BLaER1 (cell line): ENCODE measurements around the gene SKIDA1.

Source experiments
- H3K27ac ChIP-seq: shearing (Covaris generic); formaldehyde crosslinking; 2 replicates; pipeline ENCODE4 v1.8.1; 2022
- H3K27me3 ChIP-seq: shearing (Covaris generic); formaldehyde crosslinking; 2 replicates; pipeline ENCODE4 v1.8.1; 2022
- H3K36me3 ChIP-seq: shearing (Covaris generic); formaldehyde crosslinking; 2 replicates; pipeline ENCODE4 v1.8.1; 2022
- H3K4me1 ChIP-seq: shearing (Covaris generic); formaldehyde crosslinking; 2 replicates; pipeline ENCODE4 v1.8.1; 2022
- H3K4me2 ChIP-seq: shearing (Covaris generic); formaldehyde crosslinking; 2 replicates; pipeline ENCODE4 v1.8.1; 2022
- H3K4me3 ChIP-seq: shearing (Covaris generic); formaldehyde crosslinking; 2 replicates; pipeline ENCODE4 v1.8.1; 2022
- H3K9ac ChIP-seq: shearing (Covaris generic); formaldehyde crosslinking; 2 replicates; pipeline ENCODE4 v1.8.1; 2022
- H3K9me3 ChIP-seq: shearing (Covaris generic); formaldehyde crosslinking; 2 replicates; pipeline ENCODE4 v1.8.1; 2022
- H4K20me1 ChIP-seq: shearing (Covaris generic); formaldehyde crosslinking; 2 replicates; pipeline ENCODE4 v1.8.1; 2022
- Cebpa-rat ChIP-seq: shearing (Covaris generic); IDR thresholded peaks from 2 replicates; pipeline ENCODE4 v1.8.1; 2022

Gene SKIDA1

GRCh38 chr10:21522631-21523406, 2.7 kb downstream of the SKIDA1 start:
- no peaks in the 10 kb centered on the region; the same call in 1 of the 2 replicates for H3K4me1 ChIP-seq
- no peak overlapping the region for H3K9ac ChIP-seq

GRCh38 chr10:21521751-21522533, 3.5 kb downstream of the SKIDA1 start:
- H3K4me1 ChIP-seq: peaks cover 4% of the 10 kb centered on the region
- H3K4me2 ChIP-seq: no peak overlapping the region
- TF ChIP-seq Cebpa-rat: no peak
- H3K9me3 ChIP-seq: no peaks in the 10 kb centered on the region
- peaks cover 100% of the 10 kb centered on the region for H3K27me3 ChIP-seq
- H3K9ac ChIP-seq: no peak overlapping the region
- no peak overlapping the region for H3K27ac ChIP-seq
- H3K36me3 ChIP-seq: no peaks in the 10 kb centered on the region
- peaks cover 94% of the 10 kb centered on the region for H4K20me1 ChIP-seq
- H3K4me3 ChIP-seq: no peak overlapping the region

More at GRCh38 chr10:21522631-21523406, 2.7 kb downstream of the SKIDA1 start:
- no peak overlapping the region for H3K4me3 ChIP-seq
- H3K27me3 ChIP-seq: peaks cover 100% of the 10 kb centered on the region
- TF ChIP-seq Cebpa-rat: no peak
- no peaks in the 10 kb centered on the region for H3K36me3 ChIP-seq
- no peak overlapping the region for H3K27ac ChIP-seq
- H3K9me3 ChIP-seq: no peaks in the 10 kb centered on the region
- peaks cover 94% of the 10 kb centered on the region for H4K20me1 ChIP-seq
- no peak overlapping the region for H3K4me2 ChIP-seq

GRCh38 chr10:21520949-21521348, 4.5 kb downstream of the SKIDA1 start:
- no peak for TF ChIP-seq Cebpa-rat
- Histone ChIP-seq H3K36me3 (no peaks in the 10 kb centered on the region), H3K4me2 (no peak overlapping the region), H3K4me1 (peaks cover 6% of the 10 kb centered on the region), H4K20me1 (peaks cover 94% of the 10 kb centered on the region), H3K4me3 (no peak overlapping the region), H3K27me3 (peaks cover 100% of the 10 kb centered on the region), H3K9me3 (no peaks in the 10 kb centered on the region), H3K9ac (no peak overlapping the region), H3K27ac (no peak overlapping the region)

- Histone ChIP-seq H3K36me3 (no peaks in the 10 kb centered on the region), H3K27ac (no peak overlapping the region), H4K20me1 (peaks cover 95% of the 10 kb centered on the region), H3K27me3 (peaks cover 100% of the 10 kb centered on the region), H3K9me3 (no peaks in the 10 kb centered on the region), H3K4me1 (peaks cover 6% of the 10 kb centered on the region), H3K9ac (no peak overlapping the region), H3K4me3 (no peak overlapping the region), H3K4me2 (no peak overlapping the region)
- no peak for TF ChIP-seq Cebpa-rat
Measured at GRCh38 chr10:21520509-21520908, 5.0 kb downstream of the SKIDA1 start.

GRCh38 chr10:21519941-21520436, 5.5 kb downstream of the SKIDA1 start:
- H4K20me1 ChIP-seq: peaks cover 95% of the 10 kb centered on the region
- peaks cover 6% of the 10 kb centered on the region for H3K4me1 ChIP-seq
- H3K36me3 ChIP-seq: no peaks in the 10 kb centered on the region
- no peak overlapping the region for H3K27ac ChIP-seq
- no peaks in the 10 kb centered on the region for H3K9me3 ChIP-seq
- H3K27me3 ChIP-seq: peaks cover 100% of the 10 kb centered on the region
- no peak overlapping the region for H3K9ac ChIP-seq
- no peak overlapping the region for H3K4me3 ChIP-seq
- no peak overlapping the region for H3K4me2 ChIP-seq
- TF ChIP-seq Cebpa-rat: no peak

GRCh38 chr10:21519397-21519933, 6.0 kb downstream of the SKIDA1 start:
- H4K20me1 ChIP-seq: peaks cover 95% of the 10 kb centered on the region
- H3K4me1 ChIP-seq: peaks cover 6% of the 10 kb centered on the region
- H3K36me3 ChIP-seq: no peaks in the 10 kb centered on the region
- H3K4me2 ChIP-seq: no peak overlapping the region
- no peak overlapping the region for H3K4me3 ChIP-seq
- no peak overlapping the region for H3K27ac ChIP-seq
- TF ChIP-seq Cebpa-rat: no peak
- H3K9me3 ChIP-seq: no peaks in the 10 kb centered on the region
- H3K9ac ChIP-seq: no peak overlapping the region
- peaks cover 100% of the 10 kb centered on the region for H3K27me3 ChIP-seq

GRCh38 chr10:21518641-21519396, 6.7 kb downstream of the SKIDA1 start:
- Histone ChIP-seq H3K27me3 (peaks cover 100% of the 10 kb centered on the region), H3K4me1 (peaks cover 6% of the 10 kb centered on the region), H3K9me3 (no peaks in the 10 kb centered on the region), H4K20me1 (peaks cover 95% of the 10 kb centered on the region), H3K36me3 (no peaks in the 10 kb centered on the region), H3K4me3 (no peak overlapping the region), H3K9ac (no peak overlapping the region), H3K4me2 (no peak overlapping the region), H3K27ac (no peak overlapping the region)
- no peak for TF ChIP-seq Cebpa-rat

- H3K36me3 ChIP-seq: no peaks in the 10 kb centered on the region
- H3K4me1 ChIP-seq: peaks cover 6% of the 10 kb centered on the region
- no peak for TF ChIP-seq Cebpa-rat
- no peak overlapping the region for H3K4me2 ChIP-seq
- H3K9me3 ChIP-seq: no peaks in the 10 kb centered on the region
- H3K27me3 ChIP-seq: peaks cover 100% of the 10 kb centered on the region
- H3K4me3 ChIP-seq: no peak overlapping the region
- peaks cover 95% of the 10 kb centered on the region for H4K20me1 ChIP-seq
- H3K9ac ChIP-seq: no peak overlapping the region
- no peak overlapping the region for H3K27ac ChIP-seq
Measured at GRCh38 chr10:21518149-21518640, 7.3 kb downstream of the SKIDA1 start.
